Fibroblast of skin of scalp (primary cell): Measurements from ENCODE around the gene TRIM47.
"Not testable (repeated sequence)": the region's sequence is repeated elsewhere in the genome, so short reads cannot be mapped to it uniquely, and the experiment has no call there.

ENCODE experiments used
- DNase-seq: peaks from one replicate; pipeline ENCODE4 v3.0.0-alpha.2; 2013

Gene TRIM47

GRCh38 chr17:75891022-75891604 is 12.7 kb upstream of the TRIM47 start:
- DNase-seq = no peak

GRCh38 chr17:75889454-75889853 is 11.1 kb upstream of the TRIM47 start:
- DNase-seq = no peak

- DNase-seq = no peak
Observed at GRCh38 chr17:75888484-75888883, 10.1 kb upstream of the TRIM47 start.

- DNase-seq = not testable (repeated sequence)
Observed at GRCh38 chr17:75885860-75886259, 7.5 kb upstream of the TRIM47 start.

GRCh38 chr17:75885431-75885830 is 7.0 kb upstream of the TRIM47 start:
- DNase-seq = no peak

- no peak for DNase-seq
Observed at GRCh38 chr17:75881678-75882454, 3.5 kb upstream of the TRIM47 start.

GRCh38 chr17:75880266-75880665 is 1.9 kb upstream of the TRIM47 start:
- no peak for DNase-seq

- DNase-seq = peak; percentile 58
Observed at GRCh38 chr17:75877752-75878173, 618 bp downstream of the TRIM47 start.

GRCh38 chr17:75876938-75877751 is 1.2 kb downstream of the TRIM47 start:
- peak; percentile 93 for DNase-seq

GRCh38 chr17:75876190-75876937 is 2.0 kb downstream of the TRIM47 start:
- no peak for DNase-seq

- no peak for DNase-seq
Observed at GRCh38 chr17:75875940-75876189, 2.5 kb downstream of the TRIM47 start.

GRCh38 chr17:75875182-75875939 is 3.0 kb downstream of the TRIM47 start:
- DNase-seq = no peak

- no peak for DNase-seq
Observed at GRCh38 chr17:75874323-75875181, 3.8 kb downstream of the TRIM47 start.

- DNase-seq = no peak
Observed at GRCh38 chr17:75873587-75874322, 4.6 kb downstream of the TRIM47 start.

- DNase-seq = peak; percentile 81
Observed at GRCh38 chr17:75872434-75873351, 5.7 kb downstream of the TRIM47 start.

GRCh38 chr17:75870228-75870627 is 8.2 kb downstream of the TRIM47 start:
- DNase-seq = not testable (repeated sequence)

GRCh38 chr17:75869282-75870141 is 8.9 kb downstream of the TRIM47 start:
- DNase-seq = peak; percentile 47

GRCh38 chr17:75868730-75869281 is 9.6 kb downstream of the TRIM47 start:
- not testable (repeated sequence) for DNase-seq
